GM23338 (cell line): ENCODE measurements around the gene SPEM3. TPM values are rescaled to one million over a fixed set of nuclear protein-coding genes. Genes with fewer than 3 reads are reported as not detected.

Experiments used
- ATAC-seq: fragments of 200-7000 bp; cut with Tn5 transposase; 3 replicates; pipeline ENCODE4 v1.9.1; 2020
- DNase-seq: peaks from one replicate; pipeline ENCODE4 v3.0.0-alpha.2; 2015; ENCODE audit warnings: low spot score
- H2AFZ ChIP-seq: fragments of 200-600 bp; sonication (generic); 2 replicates; pipeline ENCODE4 v1.8.0; 2016; ENCODE audit warnings: antibody characterized with exemption, mild to moderate bottlenecking, moderate library complexity
- H3F3A ChIP-seq: fragments of 200-600 bp; sonication (generic); replicated peaks from 2 replicates; pipeline ENCODE4 v1.8.0; 2017; ENCODE audit warnings: antibody characterized with exemption, mixed run types, low read depth
- H3K27ac ChIP-seq: fragments of 200-600 bp; sonication (generic); 2 replicates; pipeline ENCODE4 v1.6.1; 2016; ENCODE audit warnings: low read depth
- H3K27me3 ChIP-seq: fragments of 200-600 bp; sonication (generic); 2 replicates; pipeline ENCODE4 v1.8.0; 2016; ENCODE audit warnings: mild to moderate bottlenecking, mixed run types, moderate library complexity; ENCODE audit not compliant: insufficient read depth
- H3K36me3 ChIP-seq: fragments of 200-600 bp; sonication (generic); 2 replicates; pipeline ENCODE4 v1.8.0; 2016; ENCODE audit warnings: mild to moderate bottlenecking; ENCODE audit not compliant: insufficient read depth
- H3K4me1 ChIP-seq: fragments of 200-600 bp; sonication (generic); 2 replicates; pipeline ENCODE4 v1.8.0; 2016; ENCODE audit warnings: mild to moderate bottlenecking, moderate library complexity; ENCODE audit not compliant: insufficient read depth
- H3K4me2 ChIP-seq: fragments of 200-600 bp; sonication (generic); 2 replicates; pipeline ENCODE4 v1.7.1; 2017; ENCODE audit warnings: mixed run types
- H3K4me3 ChIP-seq: fragments of 200-600 bp; sonication (generic); 2 replicates; pipeline ENCODE4 v1.6.1; 2016; ENCODE audit warnings: mixed run types
- H3K79me2 ChIP-seq: fragments of 200-600 bp; sonication (generic); replicated peaks from 2 replicates; pipeline ENCODE4 v1.8.0; 2017; ENCODE audit warnings: mild to moderate bottlenecking; ENCODE audit not compliant: insufficient read depth
- H3K9me2 ChIP-seq: fragments of 200-600 bp; sonication (generic); 2 replicates; pipeline ENCODE4 v1.8.0; 2017; ENCODE audit not compliant: insufficient read depth
- H4K20me1 ChIP-seq: fragments of 200-600 bp; sonication (generic); replicated peaks from 2 replicates; pipeline ENCODE4 v1.8.0; 2017; ENCODE audit warnings: mild to moderate bottlenecking; ENCODE audit not compliant: insufficient read depth
- H3K27ac Mint-ChIP-seq: 2 replicates; pipeline ENCODE4 v1.8.0; 2020; ENCODE audit warnings: inconsistent platforms, mild to moderate bottlenecking, moderate library complexity, mixed read lengths
- H3K27me3 Mint-ChIP-seq: 3 replicates; pipeline ENCODE4 v1.8.0; 2022; ENCODE audit warnings: low read depth, mild to moderate bottlenecking, moderate library complexity, mixed read lengths, inconsistent platforms; ENCODE audit not compliant: insufficient read depth, poor library complexity
- H3K36me3 Mint-ChIP-seq: 3 replicates; pipeline ENCODE4 v1.8.0; 2021; ENCODE audit warnings: low read depth, mild to moderate bottlenecking, inconsistent platforms, moderate library complexity, mixed read lengths
- H3K4me1 Mint-ChIP-seq: 3 replicates; pipeline ENCODE4 v1.8.0; 2020; ENCODE audit warnings: mild to moderate bottlenecking, inconsistent platforms, mixed read lengths
- H3K4me3 Mint-ChIP-seq: 3 replicates; pipeline ENCODE4 v1.8.0; 2021; ENCODE audit warnings: moderate library complexity, mild to moderate bottlenecking, inconsistent platforms, mixed read lengths
- H3K9me3 Mint-ChIP-seq: 3 replicates; pipeline ENCODE4 v1.8.0; 2020; ENCODE audit warnings: moderate library complexity, mild to moderate bottlenecking, inconsistent platforms, mixed read lengths
- CREB1 ChIP-seq: fragments of 250-450 bp; sonication (Bioruptor Pico); IDR thresholded peaks from 2 replicates; pipeline ENCODE4 v1.5.0; 2020; ENCODE audit warnings: low read depth, mild to moderate bottlenecking, moderate library complexity
- CTCF ChIP-seq, 2 experiments: fragments of 200-600 bp in 1 of 2; sonication (generic) in 1 of 2; conservative IDR thresholded peaks; 2 replicates each; pipeline versions ENCODE4 v1.5.1 to v1.6.1; 2016 to 2017; ENCODE audit warnings: antibody characterized with exemption in 2 of 2, low read depth in 2 of 2, mild to moderate bottlenecking in 2 of 2, moderate library complexity in 1 of 2
- EZH2 ChIP-seq: fragments of 200-600 bp; sonication (generic); IDR thresholded peaks from one replicate; pipeline ENCODE4 v1.8.0; 2017; ENCODE audit warnings: antibody characterized with exemption, mild to moderate bottlenecking, low read depth; ENCODE audit not compliant: unreplicated experiment
- EZH2phosphoT487 ChIP-seq: fragments of 200-600 bp; sonication (generic); IDR thresholded peaks from one replicate; pipeline ENCODE4 v1.8.1; 2018; ENCODE audit warnings: antibody characterized with exemption; ENCODE audit not compliant: unreplicated experiment
- JUNB ChIP-seq: IDR thresholded peaks from one replicate; pipeline ENCODE4 v1.6.1; 2016; ENCODE audit warnings: antibody characterized with exemption; ENCODE audit not compliant: unreplicated experiment
- NANOG ChIP-seq: IDR thresholded peaks from 2 replicates; pipeline ENCODE4 v1.6.1; 2016; ENCODE audit warnings: antibody characterized with exemption, borderline replicate concordance
- POLR2AphosphoS5 ChIP-seq: IDR thresholded peaks from 2 replicates; pipeline ENCODE4 v1.6.1; 2016; ENCODE audit warnings: antibody characterized with exemption, low read depth
- REST ChIP-seq: IDR thresholded peaks from one replicate; pipeline ENCODE4 v1.6.1; 2018; ENCODE audit warnings: antibody characterized with exemption; ENCODE audit not compliant: unreplicated experiment
- STAT1 ChIP-seq: IDR thresholded peaks from one replicate; pipeline ENCODE4 v1.6.1; 2016; ENCODE audit warnings: antibody characterized with exemption; ENCODE audit not compliant: unreplicated experiment
- ZNF114 ChIP-seq: fragments of 250-450 bp; sonication (Bioruptor Pico); IDR thresholded peaks from 2 replicates; pipeline ENCODE4 v1.5.0; 2020; ENCODE audit warnings: mild to moderate bottlenecking, moderate library complexity
- ZNF331 ChIP-seq: fragments of 250-450 bp; sonication (Bioruptor Pico); IDR thresholded peaks from 2 replicates; pipeline ENCODE4 v1.5.0; 2020; ENCODE audit warnings: low read depth, mild to moderate bottlenecking, moderate library complexity
- polyA plus RNA-seq: library from polyadenylated mRNA; unstranded; fragments of >200 nt; fragmentation: Nextera tagmentation; extraction: Ambion mirVana; gene quantifications from 2 replicates; pipeline ENCODE4 v1.2.1, GENCODE V29; 2016
- total RNA-seq: library from RNA; depleted of rRNA; stranded (reverse); fragments of >200 nt; shearing (Covaris generic); gene quantifications from 2 replicates; pipeline ENCODE4 v1.2.3, GENCODE V29; 2014
- TF ChIP-seq, protein P1 (sequence below): IDR thresholded peaks from 2 replicates; pipeline ENCODE4 v1.6.1; 2016; ENCODE audit warnings: antibody characterized with exemption
- TF ChIP-seq, protein P2 (sequence below): fragments of 250-450 bp; sonication (Bioruptor Pico); IDR thresholded peaks from 2 replicates; pipeline ENCODE4 v1.5.0; 2020; ENCODE audit warnings: mild to moderate bottlenecking, moderate library complexity

SPEM3 gene
- total and polyA plus RNA-seq, 2 experiments from 2014 or later: not detected

- H3K9me2 ChIP-seq: no peaks in the 10 kb centered on the region
- H3K4me1 ChIP-seq: peaks cover 17% of the 10 kb centered on the region
- no peak overlapping the region for H3K27ac ChIP-seq
- H3K27me3 Mint-ChIP-seq: peaks cover 40% of the 10 kb centered on the region
- TF ChIP-seq NANOG (no peak), REST (no peak), EZH2phosphoT487 (no peak), CREB1 (no peak), ZNF114 (CRISPR knock-in tag) (no peak), POLR2AphosphoS5 (no peak), CTCF (conservative IDR thresholded peaks at IDR 0.05; ENCODE audit: low read depth in 2 of 2) (no peak), ZNF331 (CRISPR knock-in tag) (no peak), STAT1 (no peak), EZH2 (no peak), JUNB (no peak)
- TF ChIP-seq, protein P1, sequence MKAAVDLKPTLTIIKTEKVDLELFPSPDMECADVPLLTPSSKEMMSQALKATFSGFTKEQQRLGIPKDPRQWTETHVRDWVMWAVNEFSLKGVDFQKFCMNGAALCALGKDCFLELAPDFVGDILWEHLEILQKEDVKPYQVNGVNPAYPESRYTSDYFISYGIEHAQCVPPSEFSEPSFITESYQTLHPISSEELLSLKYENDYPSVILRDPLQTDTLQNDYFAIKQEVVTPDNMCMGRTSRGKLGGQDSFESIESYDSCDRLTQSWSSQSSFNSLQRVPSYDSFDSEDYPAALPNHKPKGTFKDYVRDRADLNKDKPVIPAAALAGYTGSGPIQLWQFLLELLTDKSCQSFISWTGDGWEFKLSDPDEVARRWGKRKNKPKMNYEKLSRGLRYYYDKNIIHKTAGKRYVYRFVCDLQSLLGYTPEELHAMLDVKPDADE: no peak
- TF ChIP-seq, protein P2, sequence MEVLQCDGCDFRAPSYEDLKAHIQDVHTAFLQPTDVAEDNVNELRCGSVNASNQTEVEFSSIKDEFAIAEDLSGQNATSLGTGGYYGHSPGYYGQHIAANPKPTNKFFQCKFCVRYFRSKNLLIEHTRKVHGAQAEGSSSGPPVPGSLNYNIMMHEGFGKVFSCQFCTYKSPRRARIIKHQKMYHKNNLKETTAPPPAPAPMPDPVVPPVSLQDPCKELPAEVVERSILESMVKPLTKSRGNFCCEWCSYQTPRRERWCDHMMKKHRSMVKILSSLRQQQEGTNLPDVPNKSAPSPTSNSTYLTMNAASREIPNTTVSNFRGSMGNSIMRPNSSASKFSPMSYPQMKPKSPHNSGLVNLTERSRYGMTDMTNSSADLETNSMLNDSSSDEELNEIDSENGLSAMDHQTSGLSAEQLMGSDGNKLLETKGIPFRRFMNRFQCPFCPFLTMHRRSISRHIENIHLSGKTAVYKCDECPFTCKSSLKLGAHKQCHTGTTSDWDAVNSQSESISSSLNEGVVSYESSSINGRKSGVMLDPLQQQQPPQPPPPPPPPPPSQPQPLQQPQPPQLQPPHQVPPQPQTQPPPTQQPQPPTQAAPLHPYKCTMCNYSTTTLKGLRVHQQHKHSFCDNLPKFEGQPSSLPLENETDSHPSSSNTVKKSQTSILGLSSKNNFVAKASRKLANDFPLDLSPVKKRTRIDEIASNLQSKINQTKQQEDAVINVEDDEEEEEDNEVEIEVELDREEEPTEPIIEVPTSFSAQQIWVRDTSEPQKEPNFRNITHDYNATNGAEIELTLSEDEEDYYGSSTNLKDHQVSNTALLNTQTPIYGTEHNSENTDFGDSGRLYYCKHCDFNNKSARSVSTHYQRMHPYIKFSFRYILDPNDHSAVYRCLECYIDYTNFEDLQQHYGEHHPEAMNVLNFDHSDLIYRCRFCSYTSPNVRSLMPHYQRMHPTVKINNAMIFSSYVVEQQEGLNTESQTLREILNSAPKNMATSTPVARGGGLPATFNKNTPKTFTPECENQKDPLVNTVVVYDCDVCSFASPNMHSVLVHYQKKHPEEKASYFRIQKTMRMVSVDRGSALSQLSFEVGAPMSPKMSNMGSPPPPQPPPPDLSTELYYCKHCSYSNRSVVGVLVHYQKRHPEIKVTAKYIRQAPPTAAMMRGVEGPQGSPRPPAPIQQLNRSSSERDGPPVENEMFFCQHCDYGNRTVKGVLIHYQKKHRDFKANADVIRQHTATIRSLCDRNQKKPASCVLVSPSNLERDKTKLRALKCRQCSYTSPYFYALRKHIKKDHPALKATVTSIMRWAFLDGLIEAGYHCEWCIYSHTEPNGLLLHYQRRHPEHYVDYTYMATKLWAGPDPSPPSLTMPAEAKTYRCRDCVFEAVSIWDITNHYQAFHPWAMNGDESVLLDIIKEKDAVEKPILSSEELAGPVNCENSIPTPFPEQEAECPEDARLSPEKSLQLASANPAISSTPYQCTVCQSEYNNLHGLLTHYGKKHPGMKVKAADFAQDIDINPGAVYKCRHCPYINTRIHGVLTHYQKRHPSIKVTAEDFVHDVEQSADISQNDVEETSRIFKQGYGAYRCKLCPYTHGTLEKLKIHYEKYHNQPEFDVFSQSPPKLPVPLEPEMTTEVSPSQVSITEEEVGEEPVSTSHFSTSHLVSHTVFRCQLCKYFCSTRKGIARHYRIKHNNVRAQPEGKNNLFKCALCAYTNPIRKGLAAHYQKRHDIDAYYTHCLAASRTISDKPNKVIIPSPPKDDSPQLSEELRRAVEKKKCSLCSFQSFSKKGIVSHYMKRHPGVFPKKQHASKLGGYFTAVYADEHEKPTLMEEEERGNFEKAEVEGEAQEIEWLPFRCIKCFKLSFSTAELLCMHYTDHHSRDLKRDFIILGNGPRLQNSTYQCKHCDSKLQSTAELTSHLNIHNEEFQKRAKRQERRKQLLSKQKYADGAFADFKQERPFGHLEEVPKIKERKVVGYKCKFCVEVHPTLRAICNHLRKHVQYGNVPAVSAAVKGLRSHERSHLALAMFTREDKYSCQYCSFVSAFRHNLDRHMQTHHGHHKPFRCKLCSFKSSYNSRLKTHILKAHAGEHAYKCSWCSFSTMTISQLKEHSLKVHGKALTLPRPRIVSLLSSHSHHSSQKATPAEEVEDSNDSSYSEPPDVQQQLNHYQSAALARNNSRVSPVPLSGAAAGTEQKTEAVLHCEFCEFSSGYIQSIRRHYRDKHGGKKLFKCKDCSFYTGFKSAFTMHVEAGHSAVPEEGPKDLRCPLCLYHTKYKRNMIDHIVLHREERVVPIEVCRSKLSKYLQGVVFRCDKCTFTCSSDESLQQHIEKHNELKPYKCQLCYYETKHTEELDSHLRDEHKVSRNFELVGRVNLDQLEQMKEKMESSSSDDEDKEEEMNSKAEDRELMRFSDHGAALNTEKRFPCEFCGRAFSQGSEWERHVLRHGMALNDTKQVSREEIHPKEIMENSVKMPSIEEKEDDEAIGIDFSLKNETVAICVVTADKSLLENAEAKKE: no peak
- peak overlapping the region; percentile 76 for H3K4me3 Mint-ChIP-seq
- H3K36me3 ChIP-seq: no peaks in the 10 kb centered on the region; the same call in 1 of the 2 replicates
- no peaks in the 10 kb centered on the region for H4K20me1 ChIP-seq
- no peak overlapping the region for H3K27ac Mint-ChIP-seq
- H3F3A ChIP-seq: peaks cover 20% of the 10 kb centered on the region; the same call in 1 of the 2 replicates
- peak overlapping the region; percentile 99 for H2AFZ ChIP-seq
- peaks cover 42% of the 10 kb centered on the region for H3K27me3 ChIP-seq
- H3K79me2 ChIP-seq: no peaks in the 10 kb centered on the region
- peaks cover 13% of the 10 kb centered on the region for H3K9me3 Mint-ChIP-seq
- peak overlapping the region; percentile 76 for H3K4me3 ChIP-seq
- H3K36me3 Mint-ChIP-seq: peaks cover 5% of the 10 kb centered on the region; the same call in 2 of the 3 replicates
- DNase-seq: peak; percentile 46
- ATAC-seq: no peak
- peak overlapping the region; percentile 98 for H3K4me2 ChIP-seq
- H3K4me1 Mint-ChIP-seq: peaks cover 21% of the 10 kb centered on the region
Observed at GRCh38 chr17:7380321-7380720, 48.3 kb upstream of the SPEM3 start.
